ENCODE measurements around the gene ABLIM3. TPM values are rescaled to one million over a fixed set of nuclear protein-coding genes. Genes with fewer than 3 reads are reported as not detected.

Gene ABLIM3
- polyA plus RNA-seq, 1 of the 3 experiments (the other 2 are of a cell fraction), result 5.9 TPM

GRCh38 chr5:149128023-149128875 is 13.0 kb upstream of the ABLIM3 start:
- no peak overlapping the region for H3K4me2 ChIP-seq
- no peaks in the 10 kb centered on the region for H3K9me2 ChIP-seq
- H3F3A ChIP-seq (replicated peaks; ENCODE audit: insufficient read depth), result peaks cover 17% of the 10 kb centered on the region
- TF ChIP-seq ZBTB33 (IDR thresholded peaks at IDR 0.05; ENCODE audit: borderline replicate concordance, low read depth) (no peak), RFX5 (IDR thresholded peaks at IDR 0.05; ENCODE audit: low read length) (no peak), FOXJ3 (CRISPR knock-in tag; IDR thresholded peaks at IDR 0.05) (no peak), RAD21 (IDR thresholded peaks at IDR 0.05; ENCODE audit: low read length) (peak; percentile 54), SIN3A (IDR thresholded peaks at IDR 0.05; ENCODE audit: borderline replicate concordance, low read depth, low read length) (no peak), FOXM1 (IDR thresholded peaks at IDR 0.05; ENCODE audit: low read depth) (no peak), SMC3 (IDR thresholded peaks at IDR 0.05; ENCODE audit: low read depth, low read length) (peak; percentile 29; the same call in 1 of the 2 replicates), JUND (IDR thresholded peaks at IDR 0.05) (no peak), CTCF (IDR thresholded peaks at IDR 0.05) (peak; percentile 71), YY1 (IDR thresholded peaks at IDR 0.05; ENCODE audit: low read depth) (no peak)
- ChIA-PET POLR2A (no interaction called here), CTCF (interaction anchor here (0.7 to 1.5 kb wide), 6 partner anchors 12 to 397 kb away, joined by 3 to 4 read pairs (median 4); no protein-coding TSS in a partner anchor)
- no peak overlapping the region; a peak in 1 of 4 replicates for H3K4me3 ChIP-seq (ENCODE audit: low read depth in 2 of 2, low read length in 1 of 2)
- peak; percentile 67 for DNase-seq
- 58% methylated on average over 13 of the region's 13 CpGs for WGBS (ENCODE audit: low lambda C conversion rate)
- no peaks in the 10 kb centered on the region for H3K79me2 ChIP-seq (ENCODE audit: insufficient read depth)
- no peaks in the 10 kb centered on the region for H3K36me3 ChIP-seq (replicated peaks in 1 of 2; ENCODE audit: control insufficient read depth in 1 of 2, insufficient read depth in 2 of 2, low read length in 1 of 2)
- H3K9me3 ChIP-seq, result no peaks in the 10 kb centered on the region
- no peaks in the 10 kb centered on the region for H3K4me1 ChIP-seq (ENCODE audit: control insufficient read depth in 1 of 2, insufficient read depth in 2 of 2, low read depth in 1 of 2, low read length in 1 of 2)
- no peak overlapping the region for H2AFZ ChIP-seq (ENCODE audit: low read depth)
- H4K20me1 ChIP-seq (ENCODE audit: insufficient read depth), result no peaks in the 10 kb centered on the region
- no peak overlapping the region for H3K9ac ChIP-seq
- 0 out of 4 replicates have a peak overlapping the region, but pooled peaks of 1 of the 2 experiments have one; percentile 31 for H3K27ac ChIP-seq (ENCODE audit: low read depth in 2 of 2, low read length in 1 of 2)
- H3K27me3 ChIP-seq (ENCODE audit: insufficient read depth), result no peaks in the 10 kb centered on the region

- no peaks in the 10 kb centered on the region for H3K27me3 ChIP-seq (ENCODE audit: insufficient read depth)
- 83% methylated on average over 1 of the region's 1 CpG for WGBS (ENCODE audit: low lambda C conversion rate)
- H3K4me1 ChIP-seq (ENCODE audit: control insufficient read depth in 1 of 2, insufficient read depth in 2 of 2, low read depth in 1 of 2, low read length in 1 of 2), result peaks cover 0 to 6% of the 10 kb centered on the region in 2 experiments; a peak in 1 of 4 replicates
- H3K9me3 ChIP-seq, result no peaks in the 10 kb centered on the region
- H2AFZ ChIP-seq (ENCODE audit: low read depth), result no peak overlapping the region
- H3K36me3 ChIP-seq (replicated peaks in 1 of 2; ENCODE audit: control insufficient read depth in 1 of 2, insufficient read depth in 2 of 2, low read length in 1 of 2), result no peaks in the 10 kb centered on the region
- no peaks in the 10 kb centered on the region for H3K9me2 ChIP-seq
- DNase-seq, result no peak
- no peak overlapping the region for H3K9ac ChIP-seq
- peaks cover 16% of the 10 kb centered on the region for H3F3A ChIP-seq (replicated peaks; ENCODE audit: insufficient read depth)
- H3K27ac ChIP-seq (ENCODE audit: low read depth in 2 of 2, low read length in 1 of 2), result peak overlapping the region in 1 of 2 experiments; percentile 31; a peak in 1 of 4 replicates
- ChIA-PET CTCF (interaction anchor here (0.7 to 1.6 kb wide), 8 partner anchors 8 to 398 kb away, joined by 3 to 4 read pairs (median 4); no protein-coding TSS in a partner anchor), POLR2A (no interaction called here)
- H4K20me1 ChIP-seq (ENCODE audit: insufficient read depth), result no peaks in the 10 kb centered on the region
- H3K4me2 ChIP-seq, result no peak overlapping the region
- no peak overlapping the region for H3K4me3 ChIP-seq (ENCODE audit: low read depth in 2 of 2, low read length in 1 of 2)
- H3K79me2 ChIP-seq (ENCODE audit: insufficient read depth), result no peaks in the 10 kb centered on the region
- TF ChIP-seq EP300 (IDR thresholded peaks at IDR 0.05; ENCODE audit: borderline replicate concordance in 1 of 2, low read depth in 1 of 2, low read length in 1 of 2) (no peak), ZBTB33 (IDR thresholded peaks at IDR 0.05; ENCODE audit: borderline replicate concordance, low read depth) (no peak), SIN3A (IDR thresholded peaks at IDR 0.05; ENCODE audit: borderline replicate concordance, low read depth, low read length) (no peak), MAX (IDR thresholded peaks at IDR 0.05; ENCODE audit: low read depth) (no peak), RXRA (IDR thresholded peaks at IDR 0.05; ENCODE audit: borderline replicate concordance, low read depth) (no peak), FOXJ3 (CRISPR knock-in tag; IDR thresholded peaks at IDR 0.05) (no peak), PBX3 (IDR thresholded peaks at IDR 0.05) (0 out of 2 replicates have a peak, but pooled peaks have one; percentile 11), TCF12 (IDR thresholded peaks at IDR 0.05) (peak; percentile 69), POLR2AphosphoS5 (IDR thresholded peaks at IDR 0.05; ENCODE audit: low read depth, low read length) (no peak), RAD21 (IDR thresholded peaks at IDR 0.05; ENCODE audit: low read length) (no peak), JUND (IDR thresholded peaks at IDR 0.05) (peak; percentile 7; the same call in 1 of the 2 replicates), USF1 (IDR thresholded peaks at IDR 0.05; ENCODE audit: borderline replicate concordance, low read depth) (no peak)
Measured at GRCh38 chr5:149129181-149129580, 12.1 kb upstream of the ABLIM3 start.
